Hepatocyte (in vitro differentiated cells): ENCODE results near the gene OPRM1.

Experiments used
- EZH2 ChIP-seq: fragments of 200-600 bp; sonication (generic); IDR thresholded peaks from 2 replicates; pipeline ENCODE4 v1.6.1; 2016; ENCODE audit warnings: antibody characterized with exemption, mild to moderate bottlenecking, borderline replicate concordance
- EZH2phosphoT487 ChIP-seq: fragments of 200-600 bp; sonication (generic); IDR thresholded peaks from one replicate; pipeline ENCODE4 v1.6.1; 2018; ENCODE audit warnings: antibody characterized with exemption, mild to moderate bottlenecking, low read depth, moderate library complexity; ENCODE audit not compliant: unreplicated experiment, severe bottlenecking
- TF ChIP-seq, protein P1 (sequence below): fragments of 200-600 bp; sonication (generic); IDR thresholded peaks from 2 replicates; pipeline ENCODE4 v1.5.1; 2016; ENCODE audit warnings: antibody characterized with exemption, mild to moderate bottlenecking; ENCODE audit not compliant: poor library complexity

DNA sequence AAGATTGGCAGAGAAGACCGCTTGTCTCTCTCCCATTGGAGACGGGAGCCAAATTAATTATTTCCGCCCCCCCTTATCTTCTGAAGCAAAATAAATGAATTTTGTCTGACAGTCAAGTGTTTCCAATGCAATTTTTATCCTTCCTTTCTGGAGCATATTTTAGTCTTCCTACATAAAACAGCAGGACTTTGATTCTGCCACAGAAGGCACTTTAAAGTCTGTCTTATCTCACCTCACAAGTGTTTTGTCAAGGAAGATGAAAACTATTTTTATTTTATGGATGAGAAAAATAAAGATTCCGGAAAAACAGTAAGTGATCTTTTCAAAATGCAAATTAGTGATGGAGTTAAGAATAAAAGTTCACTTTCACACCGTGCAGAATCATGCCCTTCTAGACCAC lies 140.4 kb downstream of the OPRM1 start:
- TF ChIP-seq, protein P1, sequence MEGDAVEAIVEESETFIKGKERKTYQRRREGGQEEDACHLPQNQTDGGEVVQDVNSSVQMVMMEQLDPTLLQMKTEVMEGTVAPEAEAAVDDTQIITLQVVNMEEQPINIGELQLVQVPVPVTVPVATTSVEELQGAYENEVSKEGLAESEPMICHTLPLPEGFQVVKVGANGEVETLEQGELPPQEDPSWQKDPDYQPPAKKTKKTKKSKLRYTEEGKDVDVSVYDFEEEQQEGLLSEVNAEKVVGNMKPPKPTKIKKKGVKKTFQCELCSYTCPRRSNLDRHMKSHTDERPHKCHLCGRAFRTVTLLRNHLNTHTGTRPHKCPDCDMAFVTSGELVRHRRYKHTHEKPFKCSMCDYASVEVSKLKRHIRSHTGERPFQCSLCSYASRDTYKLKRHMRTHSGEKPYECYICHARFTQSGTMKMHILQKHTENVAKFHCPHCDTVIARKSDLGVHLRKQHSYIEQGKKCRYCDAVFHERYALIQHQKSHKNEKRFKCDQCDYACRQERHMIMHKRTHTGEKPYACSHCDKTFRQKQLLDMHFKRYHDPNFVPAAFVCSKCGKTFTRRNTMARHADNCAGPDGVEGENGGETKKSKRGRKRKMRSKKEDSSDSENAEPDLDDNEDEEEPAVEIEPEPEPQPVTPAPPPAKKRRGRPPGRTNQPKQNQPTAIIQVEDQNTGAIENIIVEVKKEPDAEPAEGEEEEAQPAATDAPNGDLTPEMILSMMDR = no peak
- TF ChIP-seq EZH2 = no peak
- no peak for TF ChIP-seq EZH2phosphoT487
